Measurements from ENCODE around the gene CES2. TPM values are rescaled to one million over a fixed set of nuclear protein-coding genes. Genes with fewer than 3 reads are reported as not detected.

The CES2 gene
- total and polyA plus RNA-seq, 9 of the 15 experiments (the other 6 are each of a cell fraction or from before 2014, with no cell fraction given) = 2.2 to 37.9 (median 24.4) TPM

- H3K79me2 ChIP-seq (ENCODE audit: control insufficient read depth, insufficient read depth, low read length) = peaks cover 30% of the 10 kb centered on the region
- ChIA-PET POLR2A (interaction anchor here (0.6 to 1.0 kb wide), 3 partner anchors 11 to 39 kb away, joined by 3 read pairs; no protein-coding TSS in a partner anchor), CTCF (ENCODE audit: low intra/inter-chr PET ratio) (no interaction called here)
- no peak overlapping the region for H2AFZ ChIP-seq (ENCODE audit: low read depth, low read length)
- H3K4me1 ChIP-seq (replicated peaks in 1 of 2; ENCODE audit: control insufficient read depth in 2 of 2, insufficient read depth in 2 of 2, low read length in 2 of 2) = peaks cover 7 to 30% of the 10 kb centered on the region in 2 experiments
- FAIRE-seq (no peak), ATAC-seq (no peak), DNase-seq (ENCODE audit: extremely low read depth in 1 of 4, low spot score in 3 of 4) (no peak)
- no peaks in the 10 kb centered on the region for H3K9me3 ChIP-seq (replicated peaks; ENCODE audit: control insufficient read depth, insufficient read depth, low read depth, low read length)
- H3K9me1 ChIP-seq (ENCODE audit: control insufficient read depth, insufficient read depth, low read length) = no peaks in the 10 kb centered on the region
- H3K4me3 ChIP-seq = no peak overlapping the region
- 0 out of 2 replicates have a peak, but pooled peaks cover 5% of the 10 kb centered on the region for H4K20me1 ChIP-seq (replicated peaks; ENCODE audit: control insufficient read depth, insufficient read depth, low read length)
- no peak overlapping the region for H3K4me2 ChIP-seq (ENCODE audit: insufficient read depth, low read length)
- peak overlapping the region in 1 of 2 experiments; percentile 73; a peak in 1 of 4 replicates for H3K9ac ChIP-seq (ENCODE audit: insufficient read depth in 1 of 2, low read depth in 2 of 2, low read length in 2 of 2)
- in situ Hi-C loops (cut with MboI) (no loop called here), intact Hi-C loops (cut with micrococcal nuclease) (no loop called here)
- TF ChIP-seq HNRNPLL (IDR thresholded peaks at IDR 0.05; ENCODE audit: low read depth, low read length, poor library complexity, severe bottlenecking) (no peak), CHD1 (IDR thresholded peaks at IDR 0.05; ENCODE audit: low read length) (no peak), MCM3 (IDR thresholded peaks at IDR 0.05) (no peak), TOE1 (IDR thresholded peaks at IDR 0.05; ENCODE audit: borderline replicate concordance) (no peak), TOE1 (CRISPR knock-in tag; IDR thresholded peaks at IDR 0.05; ENCODE audit: borderline replicate concordance, low read depth) (no peak), ZNF77 (CRISPR knock-in tag; IDR thresholded peaks at IDR 0.05) (no peak), TRIM28 (IDR thresholded peaks at IDR 0.05) (no peak), HCFC1 (IDR thresholded peaks at IDR 0.05; ENCODE audit: low read depth, low read length) (no peak), POLR2AphosphoS5 (IDR thresholded peaks at IDR 0.05; ENCODE audit: control insufficient read depth, insufficient read depth, low read depth, low read length) (no peak)
- no peaks in the 10 kb centered on the region for H3K27me3 ChIP-seq (ENCODE audit: control insufficient read depth in 2 of 2, insufficient read depth in 2 of 2, low read length in 2 of 2)
- H3K27ac ChIP-seq (ENCODE audit: extremely low read depth, low read depth, low read length) = no peak overlapping the region
- no TSS peak for BruUV-seq (replicated peaks)
- peaks cover 79% of the 10 kb centered on the region; the same call in 2 of the 3 replicates for H3K36me3 ChIP-seq (ENCODE audit: control insufficient read depth, insufficient read depth, low read length)
These were observed 4.0 kb downstream of the CES2 start for GRCh38 chr16:66939366-66939765.
